HG02938 (cell line): ENCODE results near the gene GALNT9.
"Not testable (repeated sequence)": the region's sequence is repeated elsewhere in the genome, so short reads cannot be mapped to it uniquely, and the experiment has no call there.

Experiments
- ATAC-seq: cut with Tn5 transposase; IDR thresholded peaks from one replicate; pipeline ENCODE4 v1.9.1; 2021; ENCODE audit warnings: mild to moderate bottlenecking, moderate library complexity; ENCODE audit not compliant: unreplicated experiment

GALNT9 gene

DNA sequence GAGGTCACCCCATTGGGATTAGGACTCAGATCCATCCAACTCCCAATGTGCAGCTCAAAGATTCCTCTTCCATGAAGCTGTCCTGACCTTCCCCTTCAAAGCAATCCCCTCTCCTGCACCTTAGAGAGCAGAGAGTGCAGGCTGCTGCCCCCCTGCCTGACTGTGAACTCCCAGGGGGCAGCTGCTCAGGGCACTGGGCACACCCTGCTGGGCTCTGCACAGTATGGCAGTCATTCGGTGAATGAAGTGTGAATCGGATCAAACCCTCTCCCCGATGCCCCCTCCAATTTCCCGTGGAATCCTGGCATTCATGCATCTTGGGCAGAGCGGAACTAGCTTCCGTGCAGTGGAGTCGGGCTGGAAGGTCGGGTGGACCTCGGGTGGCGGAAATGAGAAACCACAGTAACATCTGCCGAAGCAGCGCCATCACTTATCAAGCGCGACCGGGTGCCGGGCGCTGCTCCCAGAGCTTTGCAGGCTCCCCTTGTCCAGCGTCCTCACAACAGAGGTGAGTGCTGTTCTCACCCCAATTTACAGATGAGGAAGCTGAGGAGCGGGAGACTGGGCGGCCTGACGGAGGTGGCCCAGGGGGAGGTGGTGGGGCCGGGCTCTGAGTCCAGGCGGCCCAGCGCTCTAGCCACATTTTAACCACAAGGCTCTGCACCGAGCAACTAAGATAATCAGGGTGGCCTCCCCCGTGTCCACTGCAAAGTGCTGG is 14.7 kb downstream of the GALNT9 start:
- ATAC-seq: no peak

DNA sequence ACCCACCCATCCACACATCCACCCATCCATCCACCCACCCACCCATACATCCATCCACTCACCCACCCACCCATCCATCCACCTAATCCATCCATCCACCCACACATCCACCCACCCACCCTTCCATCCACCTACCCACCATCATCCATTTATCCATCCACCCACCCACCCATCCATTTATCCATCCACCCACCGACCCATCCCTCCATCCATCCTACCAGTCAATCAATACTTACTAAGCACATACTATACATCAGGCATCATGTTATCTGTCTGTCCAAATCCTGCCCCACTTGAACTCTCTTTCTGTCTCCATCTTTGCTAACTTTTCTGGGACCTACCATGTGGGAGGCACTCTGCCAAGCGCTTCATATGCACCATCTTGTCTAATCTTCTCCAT is 15.4 kb downstream of the GALNT9 start:
- no peak for ATAC-seq

DNA sequence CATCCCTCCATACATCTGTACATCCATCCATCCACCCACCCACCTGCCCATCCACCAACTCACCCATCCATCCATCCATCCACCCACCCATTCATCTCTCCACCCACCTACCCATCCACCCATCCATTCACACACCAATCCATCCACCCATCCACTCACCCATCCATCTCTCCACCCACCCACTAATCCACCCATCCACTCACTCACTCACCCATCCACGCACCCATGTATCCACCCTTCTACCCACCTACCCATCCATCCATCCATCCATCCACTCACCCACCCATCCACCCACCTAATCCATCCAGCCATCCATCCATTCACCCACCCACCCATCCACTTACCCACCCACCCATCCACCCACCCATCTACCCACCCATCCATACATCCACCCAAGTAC is 16.2 kb downstream of the GALNT9 start:
- no peak for ATAC-seq

DNA sequence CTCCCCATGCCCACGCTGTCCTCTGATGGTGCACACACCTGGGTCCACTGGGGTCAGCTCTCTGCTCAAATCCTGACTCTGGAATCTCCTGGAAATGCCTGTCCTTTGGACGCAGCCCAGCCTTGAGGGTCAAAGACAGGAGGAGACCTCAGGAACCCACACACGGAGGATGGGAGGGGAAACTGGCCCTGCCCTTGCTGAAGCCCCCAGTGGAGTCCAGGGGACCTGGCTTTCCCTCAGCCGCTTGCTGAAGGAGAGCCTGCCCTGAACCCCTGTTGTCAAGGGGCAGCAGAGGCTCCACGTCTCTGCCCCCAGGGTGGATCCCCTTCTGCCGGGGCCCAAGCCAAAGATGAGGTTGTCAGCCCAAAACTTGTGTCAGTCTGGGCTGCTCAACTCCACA is 16.9 kb downstream of the GALNT9 start:
- no peak for ATAC-seq

DNA sequence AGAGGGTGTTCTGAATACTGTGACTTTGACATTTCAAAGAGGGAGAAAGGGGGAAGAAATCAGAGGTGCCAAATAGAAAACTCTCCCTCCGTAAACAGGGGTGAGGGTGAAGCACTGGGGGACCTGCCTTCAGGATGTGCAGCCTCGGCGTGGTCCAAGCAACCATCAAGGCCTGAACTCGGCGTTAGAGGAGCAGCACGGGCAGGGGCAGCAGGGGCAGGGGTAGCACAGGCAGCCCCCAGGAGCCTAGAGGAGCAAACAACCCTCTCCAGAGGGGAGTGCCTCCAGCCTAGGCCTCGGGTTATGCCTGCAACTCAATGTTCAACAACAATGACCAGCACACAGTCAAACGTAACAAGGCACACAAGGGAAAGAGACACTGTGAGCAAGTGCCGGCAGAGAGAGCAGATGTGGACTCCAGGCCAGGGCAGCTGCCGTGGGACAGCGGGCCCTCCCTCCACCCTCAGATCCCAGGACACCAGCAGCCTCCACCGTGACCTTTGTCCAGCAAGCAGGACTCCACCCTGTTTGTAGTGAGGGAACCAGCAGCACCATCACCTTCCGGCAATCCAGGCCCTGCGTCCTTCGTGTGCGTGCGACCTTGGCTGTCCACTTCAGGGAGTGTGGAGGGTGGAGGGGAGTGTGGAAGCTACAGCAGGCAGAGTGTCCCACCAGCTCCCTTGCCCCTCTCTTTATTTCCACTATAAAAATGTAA is 18.0 kb downstream of the GALNT9 start:
- no peak for ATAC-seq

DNA sequence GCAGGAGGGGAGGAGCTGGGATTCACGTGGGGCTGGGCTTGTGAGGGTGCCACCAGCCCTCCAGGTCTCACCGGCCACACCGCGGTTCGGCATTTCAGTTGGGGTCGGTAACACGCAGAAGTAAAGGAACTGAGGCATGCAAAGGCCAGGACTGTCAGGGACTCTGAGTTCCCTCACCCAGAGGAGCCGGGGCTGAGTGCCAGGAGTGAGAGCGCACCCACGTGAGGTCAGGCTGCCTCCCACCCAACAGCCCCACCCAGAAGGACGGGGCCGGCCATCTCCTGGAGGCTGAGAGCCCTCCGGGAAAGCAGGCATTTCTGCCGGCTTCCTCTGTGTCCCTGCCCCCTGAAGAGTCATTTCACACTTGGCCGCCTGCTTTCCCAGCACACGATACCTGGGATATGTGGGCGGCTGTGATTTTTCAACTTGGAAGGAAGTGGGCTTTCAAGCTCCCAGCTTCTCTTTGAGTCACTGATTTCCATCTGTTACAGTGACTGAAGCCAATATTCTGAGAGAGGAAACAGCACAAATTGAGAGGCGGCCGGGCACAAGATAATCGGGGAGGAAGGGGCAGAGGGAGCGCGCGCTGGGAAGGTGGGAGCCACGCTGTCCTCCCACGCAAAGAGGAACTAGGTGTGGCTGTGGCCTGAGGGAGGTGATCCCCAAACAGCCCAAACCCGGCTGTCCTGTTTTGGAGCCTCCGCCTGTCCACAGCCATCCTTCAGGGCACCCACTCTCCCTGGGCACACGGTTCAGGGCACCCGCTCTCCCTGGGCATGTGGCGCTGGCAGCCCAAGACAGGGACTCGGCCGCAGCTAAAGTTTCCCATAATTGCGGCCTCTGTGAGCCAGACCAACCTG is 19.0 kb downstream of the GALNT9 start:
- no peak for ATAC-seq

DNA sequence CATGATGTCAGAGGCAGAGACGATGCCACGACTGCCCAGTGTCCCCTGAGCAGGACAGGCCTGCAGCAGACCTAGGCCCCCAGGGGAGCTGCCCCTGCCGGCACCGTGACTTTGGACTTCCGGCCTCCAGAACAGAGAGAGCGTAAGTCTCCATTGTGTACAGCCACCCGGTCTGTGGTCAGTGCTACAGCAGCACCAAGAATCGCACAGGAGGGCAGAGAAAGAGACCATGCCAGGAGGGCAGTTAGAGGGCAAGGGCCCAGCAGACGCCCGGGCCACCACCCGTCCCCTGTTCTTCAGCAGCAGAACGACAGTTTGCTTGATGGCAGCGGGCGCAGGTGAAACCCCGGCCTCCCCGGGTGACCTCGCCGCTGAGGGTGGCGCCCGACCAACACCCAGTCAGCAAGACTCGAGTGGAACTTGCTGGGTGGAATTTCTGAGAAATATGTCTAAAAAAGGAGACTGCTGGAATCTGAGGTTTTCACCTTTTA is 19.7 kb downstream of the GALNT9 start:
- no peak for ATAC-seq

DNA sequence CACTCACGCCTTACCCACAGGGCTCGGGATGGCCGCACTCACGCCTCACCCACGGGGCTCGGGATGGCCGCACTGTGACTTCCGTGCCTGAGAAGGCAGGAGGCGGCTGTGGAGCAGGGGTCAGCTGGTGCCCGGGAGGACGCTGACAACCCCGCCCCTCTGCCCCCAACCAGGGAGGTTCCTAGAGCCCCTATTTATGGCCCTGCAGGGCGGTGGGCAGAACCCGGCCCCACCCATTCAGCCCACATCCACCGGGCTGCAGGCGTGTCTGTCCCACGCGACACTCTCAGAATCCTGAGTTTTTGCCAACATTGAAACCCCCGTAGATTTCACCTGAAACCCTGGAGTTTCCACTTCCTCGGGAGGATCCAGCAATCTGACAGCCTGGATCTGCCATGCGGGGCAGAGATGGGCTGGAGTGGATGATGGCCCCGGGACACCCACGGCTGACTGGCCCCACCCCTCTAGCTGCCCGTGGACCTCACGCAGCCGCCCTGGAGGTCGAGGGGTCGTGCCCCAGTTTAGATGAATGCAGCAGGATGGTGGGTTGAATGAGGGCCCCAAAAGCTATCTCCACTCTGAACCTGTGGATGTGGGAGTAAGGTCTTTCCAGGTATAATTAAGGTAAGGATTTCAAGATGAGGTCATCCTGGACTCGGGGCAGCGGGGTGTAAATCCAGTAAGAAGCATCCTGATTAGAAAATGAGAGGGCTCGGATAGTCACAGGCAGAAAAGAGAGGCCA is 20.4 kb downstream of the GALNT9 start:
- no peak for ATAC-seq

DNA sequence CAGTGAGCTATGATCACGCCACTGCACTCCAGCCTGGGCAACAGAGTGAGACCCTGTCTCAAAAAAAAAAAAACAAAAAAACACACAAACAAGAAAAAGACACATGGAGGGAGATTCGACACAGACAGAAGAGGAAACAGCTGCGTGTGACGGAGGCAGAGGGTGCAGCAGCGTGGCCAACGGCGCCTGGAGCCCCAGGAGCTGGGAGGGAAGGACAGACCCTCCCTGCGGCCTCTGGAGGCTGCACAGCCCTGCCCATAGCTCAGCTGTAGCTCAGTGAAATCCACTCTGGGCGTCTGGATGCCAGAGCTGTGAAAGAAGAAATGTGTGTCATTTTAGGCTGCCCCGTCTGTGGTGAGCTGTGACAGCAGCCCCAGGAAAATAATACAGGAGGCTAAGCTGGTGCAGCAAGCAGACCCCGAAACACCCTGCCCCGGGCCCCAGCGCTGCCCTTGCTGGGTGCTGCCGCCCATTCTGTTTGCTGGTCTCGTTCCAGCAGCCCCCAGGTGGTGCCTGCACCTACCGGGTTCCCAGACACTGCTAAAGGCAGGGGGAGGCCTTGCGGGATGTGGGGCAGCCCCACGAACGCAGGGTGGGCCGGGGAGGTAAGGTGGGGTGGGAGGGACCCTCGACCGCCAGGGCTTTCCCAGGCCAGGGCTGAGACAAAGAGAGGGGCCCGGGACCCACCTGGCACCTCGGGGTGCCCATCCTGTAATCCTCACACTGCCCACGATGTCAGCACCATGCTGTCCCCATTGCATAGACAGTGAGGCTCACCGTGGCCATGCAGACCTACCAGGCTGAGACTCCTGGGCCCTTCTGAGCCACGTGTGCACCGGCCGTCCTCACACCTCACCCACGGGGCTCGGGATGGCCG is 21.2 kb downstream of the GALNT9 start:
- no peak for ATAC-seq

DNA sequence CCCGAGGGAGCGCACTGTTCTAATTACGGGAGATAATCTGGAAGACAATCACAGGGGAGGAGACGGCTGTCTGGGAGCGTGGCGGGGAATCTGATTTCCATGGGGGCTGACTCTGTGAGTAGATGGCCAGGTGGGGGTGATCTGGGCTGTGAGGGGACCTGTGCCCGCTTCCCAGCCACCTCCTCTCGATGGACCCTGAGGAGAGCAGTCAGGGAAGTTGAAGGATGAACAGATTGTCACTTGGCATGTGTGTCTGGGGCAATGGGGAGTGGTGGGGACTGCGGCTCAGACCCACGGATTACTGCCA is 22.6 kb downstream of the GALNT9 start:
- no peak for ATAC-seq

DNA sequence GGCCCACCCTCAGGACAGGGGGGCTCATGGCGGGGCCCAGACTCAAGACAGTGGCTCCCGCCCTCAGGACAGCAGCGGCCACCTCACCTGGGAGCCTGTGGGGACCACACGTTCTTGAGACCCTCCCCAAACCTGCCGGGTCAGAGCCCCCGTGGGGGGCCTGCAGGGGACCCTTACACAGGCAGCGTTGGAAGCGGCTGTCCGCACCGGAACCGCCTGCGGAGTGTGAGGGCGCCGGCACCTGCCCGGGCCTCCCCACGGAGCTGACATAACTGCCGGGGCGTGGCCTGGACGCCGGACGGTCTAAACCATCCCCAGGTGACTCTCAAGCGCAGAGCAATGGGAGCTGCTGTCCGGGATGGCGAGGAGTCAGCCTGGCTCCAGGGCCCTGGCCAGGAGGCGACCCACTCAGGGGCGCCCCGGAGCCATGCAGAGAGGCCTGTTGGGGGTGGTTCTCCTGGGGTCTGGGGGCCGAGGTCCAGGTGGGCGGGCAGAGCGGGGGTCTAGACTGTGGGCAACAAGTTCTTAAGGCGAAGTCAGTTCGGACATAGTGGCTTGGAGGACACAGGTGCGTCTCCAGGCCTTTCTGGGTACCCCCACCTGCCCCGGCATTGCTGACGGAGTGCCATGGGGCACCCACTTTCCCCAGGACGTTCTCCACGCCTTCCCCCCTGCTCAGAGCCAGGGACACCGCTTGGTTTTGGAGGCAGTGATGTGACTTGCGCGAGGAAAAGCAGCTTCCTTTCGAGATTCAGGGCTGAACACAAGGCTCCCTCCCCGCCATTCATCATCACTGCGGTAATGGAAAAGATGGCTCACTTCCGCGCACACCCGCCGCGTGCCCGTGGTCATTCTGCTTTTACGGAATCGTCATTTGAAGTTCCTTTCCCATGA is 23.2 kb downstream of the GALNT9 start:
- ATAC-seq: no peak

DNA sequence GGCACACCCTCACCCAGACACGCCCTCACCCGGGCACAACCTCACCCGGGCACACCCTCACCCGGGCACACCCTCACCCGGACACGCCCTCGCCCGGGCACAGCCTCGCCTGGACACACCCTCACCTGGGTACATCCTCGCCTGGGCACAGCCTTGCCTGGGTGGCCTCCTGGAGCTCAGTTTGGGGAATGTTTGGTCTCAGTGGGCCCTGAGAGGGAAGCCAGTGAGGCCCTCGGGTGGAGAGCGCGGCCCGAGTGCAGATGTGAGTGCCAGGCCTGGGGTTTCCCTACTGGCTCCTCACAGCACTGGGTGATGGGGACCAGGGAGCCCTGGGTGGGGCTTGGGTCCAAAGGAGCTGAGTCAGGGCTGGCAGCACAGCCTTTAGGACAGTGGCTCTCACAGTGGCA is 23.8 kb downstream of the GALNT9 start:
- ATAC-seq: no peak

DNA sequence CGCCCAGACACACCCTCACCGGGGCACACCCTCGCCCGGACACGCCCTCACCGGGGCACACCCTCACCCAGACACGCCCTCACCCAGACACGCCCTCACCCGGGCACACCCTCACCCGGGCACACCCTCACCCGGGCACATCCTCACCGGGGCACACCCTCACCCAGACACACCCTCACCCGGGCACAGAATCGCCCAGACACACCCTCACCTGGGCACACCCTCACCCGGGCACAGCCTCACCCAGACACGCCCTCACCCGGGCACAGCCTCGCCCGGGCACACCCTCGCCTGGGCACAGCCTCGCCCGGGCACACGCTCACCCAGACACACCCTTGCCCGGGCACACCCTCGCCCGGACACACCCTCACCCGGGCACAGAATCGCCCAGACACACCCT is 24.5 kb downstream of the GALNT9 start:
- not testable (repeated sequence) for ATAC-seq

DNA sequence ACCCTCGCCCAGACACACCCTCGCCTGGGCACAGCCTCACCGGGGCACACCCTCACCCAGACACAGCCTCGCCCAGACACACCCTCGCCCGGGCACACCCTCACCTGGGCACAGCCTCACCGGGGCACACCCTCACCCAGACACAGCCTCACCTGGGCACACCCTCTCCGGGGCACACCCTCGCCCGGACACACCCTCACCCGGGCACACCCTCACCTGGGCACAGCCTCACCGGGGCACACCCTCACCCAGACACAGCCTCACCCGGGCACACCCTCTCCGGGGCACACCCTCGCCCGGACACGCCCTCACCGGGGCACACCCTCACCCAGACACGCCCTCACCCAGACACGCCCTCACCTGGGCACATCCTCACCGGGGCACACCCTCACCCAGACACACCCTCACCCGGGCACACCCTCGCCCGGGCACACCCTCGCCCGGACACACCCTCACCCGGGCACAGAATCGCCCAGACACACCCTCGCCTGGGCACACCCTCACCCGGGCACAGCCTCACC is 25.5 kb downstream of the GALNT9 start:
- ATAC-seq: not testable (repeated sequence)

DNA sequence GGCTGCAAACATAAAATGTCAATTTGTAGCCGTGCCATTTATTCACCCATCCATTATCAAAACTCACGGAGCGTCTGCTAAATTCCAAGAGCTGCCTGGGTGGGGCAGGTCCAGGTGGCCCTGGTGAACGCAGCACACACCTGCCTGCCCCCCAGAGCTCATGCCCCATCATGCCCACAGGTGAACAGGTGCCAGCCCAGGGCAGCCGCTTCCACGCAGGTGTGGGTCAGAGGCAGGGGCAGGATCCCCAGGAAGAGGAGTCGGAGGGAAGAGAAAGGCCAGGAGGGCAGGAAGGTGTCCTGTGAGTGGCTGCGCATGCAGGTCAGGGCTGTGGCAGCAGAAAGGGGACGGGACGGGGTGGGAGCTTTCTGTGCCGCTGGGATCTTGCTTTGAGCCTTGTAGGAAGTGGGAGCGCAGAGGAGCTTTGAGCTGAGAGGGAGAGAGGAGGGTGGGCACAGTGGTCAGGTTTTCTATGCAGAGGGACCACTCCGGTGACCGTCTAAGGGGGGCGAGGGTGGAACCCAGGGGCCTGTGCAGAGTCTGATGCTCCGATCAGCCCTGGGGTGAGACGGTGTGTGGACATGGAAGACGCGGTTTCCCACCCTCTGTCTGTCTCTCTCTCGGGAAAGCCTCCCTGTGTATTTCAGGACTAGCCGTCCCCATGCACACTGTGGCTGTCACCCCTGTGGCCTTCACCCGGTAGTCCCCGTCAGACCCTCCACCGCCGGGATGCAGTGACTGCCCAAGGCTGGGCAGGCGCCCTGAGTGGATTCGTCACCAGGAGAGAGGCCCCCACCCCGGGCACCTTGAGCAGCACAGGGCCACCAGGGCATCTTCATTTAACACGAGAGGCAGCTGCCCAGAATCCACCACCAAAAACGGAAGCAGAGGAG is 26.7 kb downstream of the GALNT9 start:
- no peak for ATAC-seq

DNA sequence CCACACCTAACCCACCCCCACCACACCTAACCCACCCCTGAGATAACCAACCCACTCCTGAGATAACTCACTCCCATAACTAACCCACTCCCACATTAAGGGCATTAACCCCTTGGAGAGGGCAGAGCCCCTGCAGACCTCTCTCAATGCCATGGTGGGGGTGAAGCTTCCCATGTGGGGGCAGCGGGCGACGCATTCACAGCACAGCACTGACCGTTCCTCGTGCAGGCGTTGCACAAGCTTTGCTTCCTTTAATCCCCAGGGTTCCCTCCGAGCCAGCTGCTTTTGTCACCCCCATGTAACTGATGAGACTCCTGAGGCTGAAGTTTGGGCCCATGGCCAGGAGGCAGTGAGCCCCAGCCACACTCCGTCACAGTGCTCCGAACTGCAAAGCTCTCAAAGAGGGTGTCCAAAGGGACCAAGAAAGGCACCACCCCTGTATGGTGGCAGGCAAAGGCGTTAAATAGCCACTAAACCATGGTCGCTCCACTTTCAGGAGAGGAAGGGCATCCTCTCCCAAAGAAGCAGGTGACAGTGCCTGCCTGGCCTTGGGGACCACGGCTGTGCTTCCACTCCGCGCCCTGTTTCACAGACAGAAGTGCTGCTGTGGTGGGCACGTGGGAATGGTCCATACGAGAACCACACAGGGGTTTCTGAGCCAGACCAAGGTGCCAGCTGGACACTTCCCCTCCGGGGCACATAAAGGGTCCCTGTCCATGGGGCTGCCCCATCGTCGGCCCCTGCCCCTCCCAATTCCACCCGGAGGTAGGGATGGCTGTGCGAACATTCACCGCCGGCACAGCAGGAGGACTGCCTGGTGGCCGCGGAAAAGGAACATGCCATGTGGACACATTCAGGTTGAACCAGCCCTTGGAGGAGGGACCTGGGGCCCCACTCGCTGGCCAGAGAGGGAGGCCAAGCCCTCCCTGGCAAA is 28.3 kb downstream of the GALNT9 start:
- ATAC-seq: no peak

DNA sequence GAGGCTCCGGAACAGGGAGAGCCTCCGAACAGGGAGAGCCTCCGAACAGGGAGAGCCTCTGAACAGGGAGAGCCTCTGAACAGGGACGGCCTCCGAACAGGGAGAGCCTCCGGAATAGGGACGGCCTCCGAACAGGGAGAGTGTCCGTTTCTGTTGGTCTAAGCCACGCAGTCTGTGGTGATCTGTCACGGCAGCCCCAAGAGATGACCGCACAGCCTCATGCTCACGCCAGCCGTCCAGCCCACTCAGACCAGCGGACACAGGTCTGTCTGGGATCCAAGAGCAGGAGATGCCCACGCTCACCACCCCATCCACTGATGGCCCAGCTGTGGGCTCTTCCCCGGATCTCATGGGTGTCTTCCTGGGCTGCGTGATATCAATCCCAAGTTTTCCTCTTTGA is 33.3 kb downstream of the GALNT9 start:
- ATAC-seq: no peak
